ENCODE measurements around the gene ATP1A3. TPM values are rescaled to one million over a fixed set of nuclear protein-coding genes. Genes with fewer than 3 reads are reported as not detected.
"Not testable (repeated sequence)": the region's sequence is repeated elsewhere in the genome, so short reads cannot be mapped to it uniquely, and the experiment has no call there.

The ATP1A3 gene
- total RNA-seq, 1 experiment from 2014 or later: 34.7 TPM

- H3K4me3 ChIP-seq (replicated peaks in 1 of 2; ENCODE audit: low read depth in 1 of 2, low read length in 2 of 2); POLR2A ChIA-PET: not testable (repeated sequence)
These were observed 18.7 kb upstream of the ATP1A3 start for GRCh38 chr19:42012747-42013146.

GRCh38 chr19:42010245-42011126, 16.5 kb upstream of the ATP1A3 start:
- DNase-seq (ENCODE audit: low read depth, low spot score) (peak; percentile 23), ATAC-seq (no peak)
- Histone ChIP-seq H3K36me3 (ENCODE audit: control insufficient read depth in 1 of 2, insufficient read depth in 2 of 2, low read length in 2 of 2) (no peaks in the 10 kb centered on the region), H3K4me1 (ENCODE audit: control insufficient read depth in 1 of 2, insufficient read depth in 2 of 2, low read length in 2 of 2) (no peaks in the 10 kb centered on the region), H2AFZ (ENCODE audit: low read depth, low read length, poor library complexity, severe bottlenecking) (no peak overlapping the region), H3K79me2 (ENCODE audit: insufficient read depth, low read length) (no peaks in the 10 kb centered on the region), H3K9me3 (ENCODE audit: control insufficient read depth in 1 of 2, insufficient read depth in 1 of 2, low read depth in 1 of 2, low read length in 2 of 2) (no peaks in the 10 kb centered on the region), H3K27me3 (ENCODE audit: insufficient read depth, low read length) (no peaks in the 10 kb centered on the region), H3K27ac (ENCODE audit: low read depth, low read length) (no peak overlapping the region), H4K20me1 (ENCODE audit: insufficient read depth) (no peaks in the 10 kb centered on the region), H3K9me2 (ENCODE audit: insufficient read depth) (no peaks in the 10 kb centered on the region), H3K4me3 (replicated peaks in 1 of 2; ENCODE audit: low read depth in 1 of 2, low read length in 2 of 2) (no peak overlapping the region), H3K4me2 (ENCODE audit: low read length) (no peak overlapping the region), H3K9ac (ENCODE audit: low read length) (no peak overlapping the region)
- intact Hi-C loops (cut with micrococcal nuclease): no loop called here
- ChIA-PET CTCF (interaction anchor here (1.0 to 3.5 kb wide), 4 partner anchors 18 to 24 kb away, joined by 3 to 12 read pairs (median 8); no protein-coding TSS in a partner anchor), POLR2A (interaction anchor here (0.7 to 2.3 kb wide), 3 partner anchors 18 to 24 kb away, joined by 3 to 6 read pairs (median 3); no protein-coding TSS in a partner anchor), RAD21 (ENCODE audit: low non-redundant PET in 1 of 2, low total read pairs in 2 of 2, uncharacterized antibody in 2 of 2, unreplicated experiment in 2 of 2) (no interaction called here)
- no TSS peak for BruUV-seq (replicated peaks)
- TF ChIP-seq REST (IDR thresholded peaks at IDR 0.05; ENCODE audit: low read depth) (no peak), ELF1 (IDR thresholded peaks at IDR 0.05; ENCODE audit: borderline replicate concordance, low read depth) (no peak), MAX (IDR thresholded peaks at IDR 0.05) (no peak; the same call in 1 of the 2 replicates), JUND (IDR thresholded peaks at IDR 0.05) (no peak), FOSL1 (IDR thresholded peaks at IDR 0.05; ENCODE audit: low read depth) (no peak), RAD21 (IDR thresholded peaks at IDR 0.05; ENCODE audit: low read depth) (no peak), CTCF (IDR thresholded peaks at IDR 0.05 in 2 of 3, conservative IDR thresholded peaks at IDR 0.05 in 1 of 3; ENCODE audit: borderline replicate concordance in 1 of 3, insufficient read depth in 1 of 3, low read depth in 2 of 3, low read length in 2 of 3) (no peak), EZH2phosphoT487 (IDR thresholded peaks at IDR 0.05; ENCODE audit: borderline replicate concordance) (no peak), EZH2 (IDR thresholded peaks at IDR 0.05) (no peak), POLR2AphosphoS5 (IDR thresholded peaks at IDR 0.05; ENCODE audit: low read depth, low read length) (peak; percentile 39; the same call in 1 of the 2 replicates), CEBPB (IDR thresholded peaks at IDR 0.05; ENCODE audit: low read depth) (peak; percentile 90), SP1 (IDR thresholded peaks at IDR 0.05; ENCODE audit: low read depth) (peak; percentile 34; the same call in 1 of the 2 replicates), ATF3 (IDR thresholded peaks at IDR 0.05) (no peak)

More at GRCh38 chr19:42012747-42013146, 18.7 kb upstream of the ATP1A3 start:
- H3K9ac ChIP-seq (ENCODE audit: low read length); H4K20me1 ChIP-seq (ENCODE audit: insufficient read depth); RAD21 ChIA-PET (ENCODE audit: low non-redundant PET in 1 of 2, low total read pairs in 2 of 2, uncharacterized antibody in 2 of 2, unreplicated experiment in 2 of 2); BruUV-seq (replicated peaks); intact Hi-C loops (cut with micrococcal nuclease); ATAC-seq; H3K27ac ChIP-seq (ENCODE audit: low read depth, low read length); DNase-seq (ENCODE audit: low read depth, low spot score); H3K4me1 ChIP-seq (ENCODE audit: control insufficient read depth in 1 of 2, insufficient read depth in 2 of 2, low read length in 2 of 2); H3K27me3 ChIP-seq (ENCODE audit: insufficient read depth, low read length); H3K4me2 ChIP-seq (ENCODE audit: low read length); H3K36me3 ChIP-seq (ENCODE audit: control insufficient read depth in 1 of 2, insufficient read depth in 2 of 2, low read length in 2 of 2); H3K9me3 ChIP-seq (ENCODE audit: control insufficient read depth in 1 of 2, insufficient read depth in 1 of 2, low read depth in 1 of 2, low read length in 2 of 2); H2AFZ ChIP-seq (ENCODE audit: low read depth, low read length, poor library complexity, severe bottlenecking); H3K9me2 ChIP-seq (ENCODE audit: insufficient read depth); H3K79me2 ChIP-seq (ENCODE audit: insufficient read depth, low read length): not testable (repeated sequence)
- CTCF ChIA-PET: interaction anchor here (2.7 to 3.5 kb wide), 2 partner anchors 16 to 22 kb away, joined by 10 to 12 read pairs; no protein-coding TSS in a partner anchor
